Muscle of arm (tissue), 14 donors: Measurements from ENCODE around the gene GPR3. TPM values are rescaled to one million over a fixed set of nuclear protein-coding genes. Genes with fewer than 3 reads are reported as not detected.

Experiments
- DNase-seq: peaks from one replicate; pipeline ENCODE4 v3.0.0-alpha.2; 2013
- long read RNA-seq, 11 donors: transcript quantifications; one replicate each; lab custom pipeline, GENCODE V29; 2026
- polyA plus RNA-seq, 12 donors: library from polyadenylated mRNA; unstranded; fragments of 120-200 nt; gene quantifications; one replicate each; pipeline ENCODE4 v1.2.1, GENCODE V29; 2013; ENCODE audit not compliant: insufficient read length in 12 of 12

The GPR3 gene
- under 1 TPM in 10 of 12 donors, not detected in 2; 0.38 to 0.95 (median 0.59) TPM for polyA plus RNA-seq
- long read RNA-seq, donor 1: 0 reads
- long read RNA-seq, donor 2: 0 reads
- long read RNA-seq, donor 3: 0 reads
- long read RNA-seq, donor 4: 0 reads
- long read RNA-seq, donor 5: 0 reads
- long read RNA-seq, donor 6: 0 reads
- long read RNA-seq, donor 7: 0 reads
- long read RNA-seq, donor 8, partial matches to known transcripts: 0 of 1 reads
- long read RNA-seq, donor 8, other reads (novel, unspliced or antisense): 0 of 1 reads
- long read RNA-seq, donor 9: 0 reads
- long read RNA-seq, donor 10: 0 reads
- long read RNA-seq, donor 11: 0 reads

GRCh38 chr1:27392096-27392777, at the start of gene GPR3:
Gene GPR3 (plus strand): TSS chr1:27392622. CDS start chr1:27393799, 1,177 bp downstream.
- DNase-seq: peak; percentile 86

DNA sequence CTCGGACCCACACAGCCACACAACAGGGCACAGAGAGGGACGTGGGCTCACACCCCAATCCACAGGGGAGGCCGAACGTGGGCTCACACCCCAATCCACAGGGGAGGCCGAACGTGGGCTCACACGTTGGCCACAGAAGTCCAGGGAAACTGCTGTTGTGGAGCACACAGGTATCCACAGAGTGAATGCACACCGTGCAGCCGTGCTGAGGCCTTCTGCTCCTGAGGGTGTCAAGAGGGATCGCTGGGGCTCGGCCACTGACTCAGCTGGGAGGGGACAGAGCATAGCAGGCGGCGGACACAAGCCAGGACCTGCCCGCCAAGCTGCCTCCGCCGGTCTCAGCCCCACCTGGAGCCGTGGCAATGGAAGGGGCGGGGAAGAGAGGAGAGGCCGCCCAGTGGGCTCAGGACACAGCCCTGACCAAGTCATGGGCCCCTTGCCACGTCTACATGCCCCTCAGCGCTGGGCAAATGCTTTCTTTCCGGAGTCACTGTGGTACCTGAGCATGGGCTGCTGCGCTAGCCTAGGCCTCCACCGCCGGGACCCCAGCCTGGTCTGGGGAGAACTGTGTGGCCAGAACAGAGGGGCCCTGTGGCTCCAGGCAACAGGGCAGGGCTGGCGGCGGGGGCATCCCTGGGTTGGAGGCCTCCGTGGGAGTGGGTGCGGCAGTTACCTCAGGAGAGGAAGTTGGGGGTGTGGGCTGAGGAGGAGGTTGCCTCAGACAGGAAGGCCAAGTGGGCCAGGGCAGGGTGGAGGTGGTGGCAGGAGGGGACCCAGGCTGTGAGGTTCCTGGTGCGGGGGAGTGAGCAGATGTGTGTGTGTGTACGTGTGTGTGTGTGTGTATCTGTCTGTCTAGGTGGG, 49.4 kb upstream of the GPR3 start:
- DNase-seq: no peak

DNA sequence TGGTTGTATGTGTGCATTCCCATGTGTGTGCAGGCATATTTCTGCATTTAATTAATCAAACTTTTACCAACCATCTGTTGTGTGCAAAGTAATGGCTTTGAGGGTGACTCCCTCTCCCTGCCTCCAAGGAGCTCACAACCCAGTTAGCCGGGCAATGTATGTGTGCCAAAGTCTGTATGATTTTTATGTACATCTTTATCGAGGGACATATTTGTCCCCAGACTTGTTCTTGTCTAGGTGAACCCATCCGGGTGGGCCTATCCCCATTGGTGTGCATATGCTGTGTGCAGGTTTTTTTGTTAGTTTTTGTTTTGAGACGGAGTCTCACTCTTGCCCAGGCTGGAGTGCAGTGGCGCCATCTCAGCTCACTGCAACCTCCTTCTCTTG, 48.8 kb upstream of the GPR3 start:
- DNase-seq: no peak

DNA sequence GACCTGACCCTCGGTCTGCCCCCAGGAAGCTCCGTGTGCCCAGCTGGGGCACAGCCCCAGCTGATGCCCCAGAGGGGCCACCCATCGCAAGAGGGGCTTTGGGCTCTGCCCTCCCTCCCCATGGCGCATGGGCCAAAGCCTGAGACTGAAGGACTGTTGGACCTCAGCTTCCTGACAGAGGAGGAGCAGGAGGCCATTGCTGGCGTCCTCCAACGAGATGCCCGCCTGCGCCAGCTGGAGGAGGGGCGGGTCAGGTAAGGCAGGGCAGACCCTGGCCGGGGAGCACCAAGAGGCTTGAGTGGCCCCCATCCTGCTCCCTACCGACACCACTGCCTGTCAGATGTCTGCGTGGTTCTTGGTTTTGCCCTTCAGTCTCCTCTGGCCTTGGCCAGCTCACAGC, 47.1 kb upstream of the GPR3 start:
- DNase-seq: no peak

GRCh38 chr1:27346357-27346756, 46.1 kb upstream of the GPR3 start:
- DNase-seq: no peak

DNA sequence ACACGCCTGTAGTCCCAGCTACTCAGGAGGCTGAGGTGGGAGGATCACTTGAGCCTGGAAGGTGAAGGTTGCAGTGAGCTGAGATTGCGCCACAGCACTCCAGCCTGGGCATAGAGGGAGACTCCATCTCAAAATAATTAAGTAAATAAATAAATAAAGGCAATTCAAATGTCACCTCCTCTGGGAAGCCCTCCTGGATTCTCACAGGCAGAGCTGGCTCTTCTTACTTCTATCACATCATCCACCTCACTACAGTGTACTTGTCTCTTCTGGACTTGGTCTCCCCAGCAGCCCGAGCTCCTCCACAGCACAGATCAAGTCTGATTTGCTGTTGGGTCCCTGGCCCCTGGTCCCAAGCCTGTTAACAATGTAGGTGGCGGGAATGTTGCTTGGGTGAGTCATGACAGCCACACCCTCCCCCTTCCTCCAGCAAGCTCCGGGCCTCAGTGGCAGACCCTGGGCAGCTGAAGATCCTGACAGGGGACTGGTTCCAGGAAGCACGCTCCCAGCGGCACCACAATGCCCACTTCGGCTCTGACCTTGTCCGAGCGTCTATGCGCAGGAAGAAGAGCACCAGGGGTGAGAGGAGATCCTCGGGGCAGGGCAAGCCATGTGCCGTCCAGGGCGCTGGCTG, 45.3 kb upstream of the GPR3 start:
- DNase-seq: no peak

DNA sequence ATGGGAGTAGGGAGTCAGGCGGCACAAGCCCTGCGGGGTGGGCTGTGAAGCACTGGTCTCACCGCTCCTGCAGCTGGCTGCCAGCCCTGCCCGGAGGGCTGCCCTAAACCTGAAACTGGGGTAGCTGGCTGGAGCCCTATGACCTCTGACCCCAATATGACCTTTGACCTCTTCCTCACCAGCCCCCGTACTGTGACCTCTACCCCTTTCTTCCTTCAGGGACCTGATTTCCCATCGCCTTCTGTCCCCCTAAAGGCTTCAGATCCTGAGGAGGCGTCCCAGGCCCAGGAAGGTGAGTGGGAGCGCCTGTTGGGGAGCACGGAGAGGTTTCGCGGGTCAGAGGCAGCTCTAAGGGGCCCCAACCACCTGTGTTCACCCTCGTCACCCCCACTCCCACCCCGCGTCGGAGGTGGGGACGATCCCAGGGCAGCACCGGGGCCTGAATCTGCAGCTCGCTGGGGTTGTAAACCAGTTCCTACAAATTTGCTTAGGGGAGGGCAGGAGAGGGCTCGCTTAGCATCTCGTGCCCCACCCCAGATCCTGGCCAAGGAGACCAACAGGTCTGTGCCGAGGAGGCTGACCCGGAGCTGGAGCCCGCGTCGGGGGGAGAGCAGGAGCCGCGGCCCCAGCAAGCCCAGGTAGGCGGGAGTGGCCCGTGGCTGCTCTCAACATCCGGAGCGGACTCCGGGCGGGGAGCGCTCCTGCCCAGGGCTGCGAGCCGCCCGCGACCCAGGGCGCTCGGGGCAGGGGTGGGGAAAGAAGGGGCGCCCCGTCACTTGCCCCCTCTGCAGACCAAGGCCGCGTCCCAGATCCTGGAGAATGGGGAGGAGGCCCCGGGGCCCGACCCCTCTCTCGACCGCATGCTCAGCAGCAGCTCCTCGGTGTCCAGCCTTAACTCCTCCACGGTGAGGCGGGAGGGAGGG, 43.3 kb upstream of the GPR3 start:
- no peak for DNase-seq

GRCh38 chr1:27349784-27350662, 42.4 kb upstream of the GPR3 start:
- DNase-seq: no peak

- DNase-seq: no peak
Measured at GRCh38 chr1:27350663-27351540, 41.5 kb upstream of the GPR3 start.

DNA sequence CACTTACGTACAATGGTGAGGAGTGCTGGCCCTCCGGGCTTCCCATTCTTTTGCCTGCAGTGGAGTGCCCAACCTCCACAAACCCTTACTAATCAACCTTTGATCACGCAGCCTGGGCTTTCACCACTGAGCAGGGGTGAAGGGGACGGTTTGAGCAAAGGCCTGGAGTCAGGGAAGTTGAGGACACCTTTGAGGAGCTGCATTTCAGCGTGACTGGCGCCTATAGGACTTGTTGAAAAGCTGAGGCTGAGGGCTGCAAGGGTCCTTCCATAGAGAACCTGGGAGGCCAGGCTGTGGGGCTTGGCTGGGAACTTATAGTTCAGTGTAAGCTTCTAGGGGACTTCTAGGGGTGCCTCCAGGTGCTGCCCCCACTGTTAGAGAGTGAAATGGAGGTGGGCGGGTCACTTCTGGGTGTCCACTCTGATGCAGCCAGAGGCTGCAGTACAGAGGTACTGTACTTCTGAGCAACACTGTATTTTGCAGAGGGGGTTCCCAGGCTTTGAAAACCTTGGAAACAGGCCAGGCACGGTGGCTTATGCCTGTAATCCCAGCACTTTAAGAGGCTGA, 40.8 kb upstream of the GPR3 start:
- DNase-seq: no peak

- DNase-seq: no peak
Measured at GRCh38 chr1:27353166-27353565, 39.3 kb upstream of the GPR3 start.

DNA sequence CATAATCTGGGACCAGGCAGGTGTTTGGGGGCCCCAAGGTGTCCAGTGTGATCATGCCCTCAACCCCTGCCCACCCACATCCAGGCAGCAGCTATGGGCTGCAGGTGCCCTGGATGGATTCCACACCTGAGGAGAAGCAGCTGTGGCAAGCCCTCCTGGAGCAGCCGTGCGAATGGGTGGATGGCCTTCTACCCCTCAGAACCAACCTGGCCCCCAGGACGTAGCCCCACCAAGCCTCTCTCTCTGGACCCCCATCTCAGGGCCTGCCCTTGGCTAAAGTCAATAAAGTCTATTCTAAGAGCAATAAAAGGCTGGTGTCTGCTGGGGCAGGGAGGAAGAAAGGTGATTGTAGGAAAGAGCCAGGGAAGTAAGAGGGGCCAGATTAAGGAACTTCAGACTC, 38.8 kb upstream of the GPR3 start:
- no peak for DNase-seq

GRCh38 chr1:27355683-27356082, 36.7 kb upstream of the GPR3 start:
- DNase-seq: no peak

GRCh38 chr1:27356277-27356618, 36.2 kb upstream of the GPR3 start:
- DNase-seq: no peak

GRCh38 chr1:27356619-27357280, 35.7 kb upstream of the GPR3 start:
- no peak for DNase-seq

DNA sequence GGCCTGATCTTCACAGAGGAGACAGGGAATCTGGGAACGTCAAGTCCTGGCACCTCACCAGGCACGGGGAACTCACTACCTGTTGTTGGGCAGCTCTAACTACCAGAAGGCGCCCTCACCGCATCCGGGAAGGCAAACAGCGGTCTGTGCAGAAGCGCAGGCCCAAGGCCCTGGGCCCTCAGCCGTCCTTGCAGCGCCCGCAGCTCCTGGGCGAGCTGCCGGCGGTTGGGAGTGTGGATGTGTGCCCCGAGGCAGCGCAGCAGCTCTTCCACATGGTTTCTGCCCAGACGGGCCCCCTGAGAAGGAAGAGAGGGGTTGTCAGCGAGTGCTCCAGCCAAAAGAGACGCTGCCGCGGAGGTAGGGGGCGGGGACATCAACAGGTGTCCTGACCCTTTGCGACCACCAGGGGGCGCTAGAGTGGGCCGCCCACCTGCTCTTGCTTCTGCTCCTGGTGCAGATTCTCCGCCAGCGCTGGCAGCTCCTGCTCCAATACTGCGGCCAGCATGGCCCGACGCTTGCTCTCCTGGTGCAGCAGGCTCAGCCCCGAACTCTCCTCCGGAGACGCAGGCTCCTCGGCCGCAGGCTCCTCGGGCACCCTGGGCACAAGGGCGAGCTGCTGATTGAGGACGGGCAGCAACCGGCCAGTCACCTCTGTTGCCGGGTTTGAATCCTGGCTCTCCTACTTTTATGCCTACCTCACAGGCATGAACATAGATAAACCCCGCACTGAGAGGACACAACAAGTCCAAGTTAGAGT, 35.0 kb upstream of the GPR3 start:
- DNase-seq: peak; percentile 79
